Measurements from ENCODE around the gene GATA3. TPM values are rescaled to one million over a fixed set of nuclear protein-coding genes. Genes with fewer than 3 reads are reported as not detected.

The GATA3 gene
- total RNA-seq, 2 experiments from 2014 or later, result 61.5 to 83.4 TPM

GRCh38 chr10:8033812-8034465, 20.5 kb upstream of the GATA3 start:
- H3K27ac Mint-ChIP-seq, result no peak overlapping the region
- CTCF ChIA-PET, result interaction anchor here (1.1 to 2.1 kb wide), 3 partner anchors 12 to 1175 kb away, joined by 3 to 6 read pairs (median 3); no protein-coding TSS in a partner anchor
- DNase-seq (no peak), ATAC-seq (no peak)
- peaks cover 4% of the 10 kb centered on the region for H3K36me3 Mint-ChIP-seq
- H3K27me3 Mint-ChIP-seq, result peaks cover 70% of the 10 kb centered on the region
- peaks cover 14% of the 10 kb centered on the region for H3K4me1 Mint-ChIP-seq
- H3K9me3 Mint-ChIP-seq (ENCODE audit: low read depth), result no peaks in the 10 kb centered on the region
- no peak overlapping the region for H3K4me3 Mint-ChIP-seq

- Mint-ChIP-seq H3K27me3 (peaks cover 76% of the 10 kb centered on the region), H3K4me1 (peaks cover 16% of the 10 kb centered on the region), H3K36me3 (peaks cover 4% of the 10 kb centered on the region), H3K4me3 (no peak overlapping the region), H3K27ac (no peak overlapping the region), H3K9me3 (ENCODE audit: low read depth) (no peaks in the 10 kb centered on the region)
- CTCF ChIA-PET, result interaction anchor here (2.1 kb wide), 1 partner anchor 11 kb away, joined by 6 read pairs; no protein-coding TSS in a partner anchor
- DNase-seq, result no peak
- ATAC-seq, result no peak
These were observed 20.0 kb upstream of the GATA3 start for GRCh38 chr10:8034466-8035005.

GRCh38 chr10:8035006-8035640, 19.4 kb upstream of the GATA3 start:
- H3K9me3 Mint-ChIP-seq (ENCODE audit: low read depth), result no peaks in the 10 kb centered on the region
- DNase-seq (no peak), ATAC-seq (no peak)
- CTCF ChIA-PET, result no interaction called here
- peak overlapping the region; percentile 16 for H3K4me3 Mint-ChIP-seq
- H3K27me3 Mint-ChIP-seq, result peaks cover 82% of the 10 kb centered on the region
- peaks cover 4% of the 10 kb centered on the region for H3K36me3 Mint-ChIP-seq
- peaks cover 16% of the 10 kb centered on the region for H3K4me1 Mint-ChIP-seq
- peak overlapping the region; percentile 72 for H3K27ac Mint-ChIP-seq

- Mint-ChIP-seq H3K36me3 (peaks cover 4% of the 10 kb centered on the region), H3K27me3 (peaks cover 84% of the 10 kb centered on the region), H3K9me3 (ENCODE audit: low read depth) (no peaks in the 10 kb centered on the region), H3K4me1 (peaks cover 16% of the 10 kb centered on the region), H3K27ac (peak overlapping the region; percentile 72), H3K4me3 (peak overlapping the region; percentile 16)
- no peak for DNase-seq
- ATAC-seq, result peak; percentile 24
- CTCF ChIA-PET, result no interaction called here
These were observed 18.6 kb upstream of the GATA3 start for GRCh38 chr10:8035641-8036470.

GRCh38 chr10:8036506-8037198, 17.8 kb upstream of the GATA3 start:
- Mint-ChIP-seq H3K4me1 (peaks cover 20% of the 10 kb centered on the region), H3K27ac (no peak overlapping the region), H3K9me3 (ENCODE audit: low read depth) (no peaks in the 10 kb centered on the region), H3K36me3 (peaks cover 4% of the 10 kb centered on the region), H3K27me3 (peaks cover 85% of the 10 kb centered on the region), H3K4me3 (no peak overlapping the region)
- DNase-seq (no peak), ATAC-seq (no peak)
- CTCF ChIA-PET, result no interaction called here

GRCh38 chr10:8037199-8037801, 17.2 kb upstream of the GATA3 start:
- H3K27ac Mint-ChIP-seq, result peak overlapping the region; percentile 15
- CTCF ChIA-PET, result no interaction called here
- no peaks in the 10 kb centered on the region for H3K9me3 Mint-ChIP-seq (ENCODE audit: low read depth)
- no peak for DNase-seq
- H3K27me3 Mint-ChIP-seq, result peaks cover 88% of the 10 kb centered on the region
- peaks cover 25% of the 10 kb centered on the region for H3K4me1 Mint-ChIP-seq
- peaks cover 5% of the 10 kb centered on the region for H3K36me3 Mint-ChIP-seq
- no peak for ATAC-seq
- no peak overlapping the region for H3K4me3 Mint-ChIP-seq

GRCh38 chr10:8037941-8038894, 16.3 kb upstream of the GATA3 start:
- Mint-ChIP-seq H3K4me3 (no peak overlapping the region), H3K9me3 (ENCODE audit: low read depth) (no peaks in the 10 kb centered on the region), H3K4me1 (peaks cover 33% of the 10 kb centered on the region), H3K27ac (peak overlapping the region; percentile 50), H3K27me3 (peaks cover 89% of the 10 kb centered on the region), H3K36me3 (peaks cover 6% of the 10 kb centered on the region)
- CTCF ChIA-PET, result no interaction called here
- ATAC-seq, result no peak
- DNase-seq, result no peak

- Mint-ChIP-seq H3K27ac (no peak overlapping the region), H3K4me3 (no peak overlapping the region), H3K9me3 (ENCODE audit: low read depth) (no peaks in the 10 kb centered on the region), H3K27me3 (peaks cover 91% of the 10 kb centered on the region), H3K36me3 (peaks cover 7% of the 10 kb centered on the region), H3K4me1 (peaks cover 40% of the 10 kb centered on the region)
- no peak for DNase-seq
- no peak for ATAC-seq
- CTCF ChIA-PET, result interaction anchor here (1.2 to 1.4 kb wide), 2 partner anchors 10 to 12 kb away, joined by 3 read pairs; no protein-coding TSS in a partner anchor
These were observed 15.1 kb upstream of the GATA3 start for GRCh38 chr10:8039321-8039881.

- peaks cover 94% of the 10 kb centered on the region for H3K27me3 Mint-ChIP-seq
- DNase-seq, result no peak
- peaks cover 5% of the 10 kb centered on the region for H3K36me3 Mint-ChIP-seq
- CTCF ChIA-PET, result interaction anchor here (0.7 to 1.5 kb wide), 5 partner anchors 8 to 515 kb away, joined by 3 read pairs; no protein-coding TSS in a partner anchor
- ATAC-seq, result no peak
- no peaks in the 10 kb centered on the region for H3K9me3 Mint-ChIP-seq (ENCODE audit: low read depth)
- no peak overlapping the region for H3K4me3 Mint-ChIP-seq
- H3K4me1 Mint-ChIP-seq, result peaks cover 46% of the 10 kb centered on the region
- H3K27ac Mint-ChIP-seq, result no peak overlapping the region
These were observed 13.8 kb upstream of the GATA3 start for GRCh38 chr10:8040651-8041050.

GRCh38 chr10:8041284-8041991, 13.1 kb upstream of the GATA3 start:
- H3K36me3 Mint-ChIP-seq, result peaks cover 5% of the 10 kb centered on the region
- no peak overlapping the region for H3K4me3 Mint-ChIP-seq
- no peak overlapping the region for H3K27ac Mint-ChIP-seq
- ATAC-seq (no peak), DNase-seq (no peak)
- CTCF ChIA-PET, result interaction anchor here (1.4 to 2.0 kb wide), 3 partner anchors 9 to 516 kb away, joined by 3 to 5 read pairs (median 5); no protein-coding TSS in a partner anchor
- no peaks in the 10 kb centered on the region for H3K9me3 Mint-ChIP-seq (ENCODE audit: low read depth)
- peaks cover 54% of the 10 kb centered on the region for H3K4me1 Mint-ChIP-seq
- H3K27me3 Mint-ChIP-seq, result peaks cover 97% of the 10 kb centered on the region
